ENCODE results near the gene UBE2D1.

Gene UBE2D1

DNA sequence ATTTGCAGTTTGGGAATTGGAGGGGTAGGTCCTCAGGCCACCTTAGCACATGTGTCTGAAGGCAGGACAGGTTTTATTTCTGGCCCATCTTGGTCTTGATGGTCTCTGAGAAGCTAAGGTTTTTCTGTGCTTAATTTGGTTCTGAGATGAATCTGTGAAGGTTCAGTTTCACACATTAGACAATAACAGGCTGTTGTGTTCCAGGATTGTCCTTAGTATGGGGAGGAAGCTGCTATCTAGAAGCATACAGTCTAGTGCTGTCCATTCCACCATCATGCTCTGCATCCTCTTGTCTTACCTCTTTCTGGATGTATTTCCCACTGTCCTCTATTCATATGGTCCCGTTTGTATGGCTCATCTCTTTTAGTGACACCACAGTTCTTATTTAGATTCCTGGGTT, 7.1 kb downstream of the UBE2D1 start:
- TF ChIP-seq, protein P1, sequence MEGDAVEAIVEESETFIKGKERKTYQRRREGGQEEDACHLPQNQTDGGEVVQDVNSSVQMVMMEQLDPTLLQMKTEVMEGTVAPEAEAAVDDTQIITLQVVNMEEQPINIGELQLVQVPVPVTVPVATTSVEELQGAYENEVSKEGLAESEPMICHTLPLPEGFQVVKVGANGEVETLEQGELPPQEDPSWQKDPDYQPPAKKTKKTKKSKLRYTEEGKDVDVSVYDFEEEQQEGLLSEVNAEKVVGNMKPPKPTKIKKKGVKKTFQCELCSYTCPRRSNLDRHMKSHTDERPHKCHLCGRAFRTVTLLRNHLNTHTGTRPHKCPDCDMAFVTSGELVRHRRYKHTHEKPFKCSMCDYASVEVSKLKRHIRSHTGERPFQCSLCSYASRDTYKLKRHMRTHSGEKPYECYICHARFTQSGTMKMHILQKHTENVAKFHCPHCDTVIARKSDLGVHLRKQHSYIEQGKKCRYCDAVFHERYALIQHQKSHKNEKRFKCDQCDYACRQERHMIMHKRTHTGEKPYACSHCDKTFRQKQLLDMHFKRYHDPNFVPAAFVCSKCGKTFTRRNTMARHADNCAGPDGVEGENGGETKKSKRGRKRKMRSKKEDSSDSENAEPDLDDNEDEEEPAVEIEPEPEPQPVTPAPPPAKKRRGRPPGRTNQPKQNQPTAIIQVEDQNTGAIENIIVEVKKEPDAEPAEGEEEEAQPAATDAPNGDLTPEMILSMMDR (IDR thresholded peaks at IDR 0.05; ENCODE audit: low read depth, low read length) = no peak
- no peaks in the 10 kb centered on the region for H3K27me3 ChIP-seq
- H3K4me3 ChIP-seq (ENCODE audit: low read depth, low read length) = no peak overlapping the region
- H3K36me3 ChIP-seq = no peaks in the 10 kb centered on the region
- H3K4me1 ChIP-seq = peaks cover 3% of the 10 kb centered on the region; the same call in 1 of the 2 replicates
- no peaks in the 10 kb centered on the region for H3K9me3 ChIP-seq
- no peak for DNase-seq

DNA sequence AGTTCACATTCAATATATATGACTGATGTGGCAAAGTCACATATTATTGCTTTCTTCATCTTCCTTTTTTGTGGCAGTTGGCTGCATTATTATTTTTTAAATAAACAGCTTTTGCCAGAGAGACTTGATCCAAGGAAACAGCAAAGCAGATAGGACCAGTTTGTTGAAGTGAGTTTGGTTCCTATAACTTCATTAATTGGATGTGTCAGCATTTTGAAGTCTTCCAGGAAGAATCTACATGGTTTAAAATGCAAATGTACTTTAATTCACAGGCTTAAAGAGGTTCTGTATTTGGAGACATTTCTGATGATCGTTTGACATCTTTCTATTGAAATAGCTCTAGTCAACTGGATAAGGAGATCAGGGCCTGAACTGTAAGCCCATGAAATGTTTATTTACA, 13.2 kb downstream of the UBE2D1 start:
- TF ChIP-seq, protein P1 (IDR thresholded peaks at IDR 0.05; ENCODE audit: low read depth, low read length) = no peak
- Histone ChIP-seq H3K4me3 (ENCODE audit: low read depth, low read length) (no peak overlapping the region), H3K36me3 (no peaks in the 10 kb centered on the region), H3K4me1 (no peaks in the 10 kb centered on the region), H3K9me3 (no peaks in the 10 kb centered on the region), H3K27me3 (no peaks in the 10 kb centered on the region)
- DNase-seq = no peak

DNA sequence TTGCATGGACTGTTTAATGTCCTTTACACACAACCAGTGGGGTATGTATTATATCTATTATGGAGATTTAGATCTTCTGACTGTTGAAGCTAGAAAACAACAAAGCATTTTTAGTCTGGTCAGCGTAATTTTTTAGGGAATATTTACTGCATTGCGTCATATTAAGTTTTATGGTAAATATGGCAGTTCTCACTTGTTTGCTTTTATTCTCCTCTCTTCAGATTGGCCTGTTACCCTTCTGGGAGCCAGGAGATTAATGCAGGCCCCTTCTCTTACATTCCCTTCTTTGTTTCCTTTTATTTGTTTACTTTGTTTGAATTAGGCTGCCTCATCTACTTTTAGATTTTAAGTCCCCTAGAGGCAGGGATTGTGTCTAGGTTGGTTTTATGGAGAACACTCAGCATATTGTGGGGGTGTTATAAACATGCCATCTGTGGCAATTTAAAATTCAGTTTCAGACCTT, 13.8 kb downstream of the UBE2D1 start:
- H3K36me3 ChIP-seq = no peaks in the 10 kb centered on the region
- H3K27me3 ChIP-seq = no peaks in the 10 kb centered on the region
- H3K4me3 ChIP-seq (ENCODE audit: low read depth, low read length) = no peak overlapping the region
- no peak for DNase-seq
- H3K4me1 ChIP-seq = no peaks in the 10 kb centered on the region
- TF ChIP-seq, protein P1 (IDR thresholded peaks at IDR 0.05; ENCODE audit: low read depth, low read length) = no peak
- no peaks in the 10 kb centered on the region for H3K9me3 ChIP-seq

DNA sequence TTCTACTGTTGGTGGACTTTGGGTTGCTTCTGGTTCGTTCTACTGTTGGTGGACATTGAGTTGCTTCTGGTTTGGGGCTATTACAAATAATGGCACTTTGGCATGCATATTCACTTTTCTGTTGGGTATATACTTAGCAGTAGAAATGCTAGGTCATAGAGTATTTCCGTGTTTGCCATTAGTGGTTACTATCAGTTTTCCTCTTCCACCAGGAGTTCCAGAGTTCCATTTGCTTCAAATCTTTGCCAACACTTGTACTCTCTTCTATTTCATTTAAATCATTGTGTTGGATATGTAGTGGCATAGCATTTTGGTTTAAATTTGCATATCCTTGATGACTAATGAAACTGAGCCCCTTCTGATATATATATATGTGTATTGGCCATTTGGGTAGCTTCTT, 15.2 kb downstream of the UBE2D1 start:
- peaks cover 2% of the 10 kb centered on the region; the same call in 1 of the 2 replicates for H3K4me1 ChIP-seq
- no peak for DNase-seq
- H3K36me3 ChIP-seq = no peaks in the 10 kb centered on the region
- H3K9me3 ChIP-seq = no peaks in the 10 kb centered on the region
- no peaks in the 10 kb centered on the region for H3K27me3 ChIP-seq
- TF ChIP-seq, protein P1 (IDR thresholded peaks at IDR 0.05; ENCODE audit: low read depth, low read length) = no peak
- no peak overlapping the region for H3K4me3 ChIP-seq (ENCODE audit: low read depth, low read length)

GRCh38 chr10:58350619-58351323, 16.0 kb downstream of the UBE2D1 start:
- Histone ChIP-seq H3K9me3 (no peaks in the 10 kb centered on the region), H3K27me3 (no peaks in the 10 kb centered on the region), H3K4me3 (ENCODE audit: low read depth, low read length) (no peak overlapping the region), H3K4me1 (peaks cover 4% of the 10 kb centered on the region; the same call in 1 of the 2 replicates), H3K36me3 (no peaks in the 10 kb centered on the region)
- DNase-seq = no peak
- TF ChIP-seq, protein P1 (IDR thresholded peaks at IDR 0.05; ENCODE audit: low read depth, low read length) = no peak
